OCI-LY7 (cell line): ENCODE results near the gene CABLES1. TPM values are rescaled to one million over a fixed set of nuclear protein-coding genes. Genes with fewer than 3 reads are reported as not detected.

Experiments used
- BruUV-seq: library from RNA; stranded (reverse); fragments of 400-500 nt; replicated peaks from 2 replicates; lab custom pipeline; 2021; lab: Mats Ljungman, UMichigan
- CTCF ChIA-PET: fragments of 300-600 bp; sonication (Branson Sonifier 250); formaldehyde crosslinking; loops from one replicate; lab custom pipeline; 2022; ENCODE audit warnings: antibody characterized with exemption; ENCODE audit not compliant: unreplicated experiment; lab: Charles Lee
- POLR2A ChIA-PET: fragments of 300-600 bp; sonication (Branson Sonifier 250); formaldehyde crosslinking; loops from one replicate; lab custom pipeline; 2022; ENCODE audit warnings: antibody characterized with exemption; lab: Charles Lee
- DNase-seq: peaks from one replicate; pipeline ENCODE4 v3.0.0-alpha.2; 2015; ENCODE audit warnings: low spot score
- H2AFZ ChIP-seq: fragments of 200-600 bp; sonication (generic), shearing (Covaris generic); 2 replicates; pipeline ENCODE4 v1.6.1; 2014; ENCODE audit warnings: mild to moderate bottlenecking, antibody characterized with exemption, low read length, moderate library complexity
- H3K27ac ChIP-seq: fragments of 200-600 bp; sonication (generic); 2 replicates; pipeline ENCODE4 v1.5.1; 2014; ENCODE audit warnings: mixed run types, low read depth, mild to moderate bottlenecking, moderate library complexity, low read length, inconsistent platforms; ENCODE audit not compliant: poor library complexity, severe bottlenecking
- H3K36me3 ChIP-seq: fragments of 200-600 bp; sonication (generic); 2 replicates; pipeline ENCODE4 v1.6.1; 2014; ENCODE audit warnings: mild to moderate bottlenecking, antibody characterized with exemption, low read length, moderate library complexity, mixed read lengths; ENCODE audit not compliant: insufficient read depth
- H3K4me1 ChIP-seq: fragments of 200-600 bp; sonication (generic); 2 replicates; pipeline ENCODE4 v1.5.1; 2014; ENCODE audit warnings: mild to moderate bottlenecking, low read length; ENCODE audit not compliant: insufficient read depth, poor library complexity, severe bottlenecking
- H3K4me2 ChIP-seq: fragments of 200-600 bp; sonication (generic); 2 replicates; pipeline ENCODE4 v1.6.1; 2014; ENCODE audit warnings: mild to moderate bottlenecking, low read length
- H3K4me3 ChIP-seq: fragments of 200-600 bp; sonication (generic); 2 replicates; pipeline ENCODE4 v1.5.1; 2014; ENCODE audit warnings: mild to moderate bottlenecking, low read depth, low read length; ENCODE audit not compliant: poor library complexity, severe bottlenecking
- H3K79me2 ChIP-seq: fragments of 200-600 bp; sonication (generic); 2 replicates; pipeline ENCODE4 v1.6.1; 2016; ENCODE audit warnings: low read depth, mild to moderate bottlenecking, low read length, moderate library complexity, mixed read lengths; ENCODE audit not compliant: insufficient read depth
- H3K9me2 ChIP-seq: fragments of 200-600 bp; sonication (generic); 2 replicates; pipeline ENCODE4 v1.6.1; 2016; ENCODE audit warnings: mild to moderate bottlenecking, low read length, mixed read lengths; ENCODE audit not compliant: insufficient read depth
- H3K9me3 ChIP-seq: fragments of 200-600 bp; sonication (generic); 2 replicates; pipeline ENCODE4 v1.6.1; 2014; ENCODE audit warnings: mild to moderate bottlenecking, mixed run types, low read length, mixed read lengths
- H4K20me1 ChIP-seq: fragments of 200-600 bp; sonication (generic); 2 replicates; pipeline ENCODE4 v1.6.1; 2014; ENCODE audit warnings: mild to moderate bottlenecking, antibody characterized with exemption, low read length, moderate library complexity, mixed read lengths; ENCODE audit not compliant: insufficient read depth
- EZH2phosphoT487 ChIP-seq: fragments of 200-600 bp; sonication (generic); IDR thresholded peaks from 2 replicates; pipeline ENCODE4 v1.6.1; 2018; ENCODE audit warnings: low read depth, borderline replicate concordance, mild to moderate bottlenecking, mixed run types, antibody characterized with exemption, low read length, moderate library complexity, mixed read lengths
- intact Hi-C: fragments of 100-400 bp; cut with micrococcal nuclease; formaldehyde crosslinking; loops from one replicate; pipeline ENCODE4 v1.10.0; 2022; ENCODE audit not compliant: unreplicated experiment
- total RNA-seq, 2 experiments: library from RNA; depleted of rRNA in 1 of 2; stranded (reverse); fragments of >200 nt in 1 of 2; shearing (Covaris generic) in 1 of 2; gene quantifications; 2 replicates each; pipeline ENCODE4 v1.2.3, GENCODE V29; 2014 to 2022
- TF ChIP-seq, protein P1 (sequence below): fragments of 200-600 bp; sonication (generic); conservative IDR thresholded peaks from 2 replicates; pipeline ENCODE4 v1.5.1; 2014; ENCODE audit warnings: mild to moderate bottlenecking, antibody characterized with exemption, low read length, moderate library complexity, mixed read lengths

The CABLES1 gene
- total RNA-seq, 2 experiments from 2014 or later, result 20.6 to 28.7 TPM

DNA sequence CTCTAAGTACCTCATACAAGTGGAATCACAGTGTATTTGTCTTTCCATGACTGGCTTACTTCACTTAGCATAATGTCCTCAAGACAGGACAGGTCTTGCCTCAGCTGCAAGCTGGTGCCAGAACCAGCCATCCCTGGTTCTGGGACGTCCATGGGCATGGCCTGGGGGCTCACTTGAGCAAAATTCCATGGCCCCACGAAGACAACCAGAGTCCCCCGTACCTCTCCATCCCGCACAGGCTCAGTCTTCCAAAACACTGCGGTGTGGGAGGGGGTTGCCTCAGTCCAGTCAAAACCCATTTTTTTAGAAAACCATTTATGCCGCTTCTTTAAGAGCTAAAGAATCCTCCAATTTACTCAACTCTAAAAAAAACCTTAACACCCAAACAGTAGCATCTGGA, 21.7 kb upstream of the CABLES1 start:
- DNase-seq, result no peak
- no peak overlapping the region for H3K4me2 ChIP-seq
- no peaks in the 10 kb centered on the region for H3K9me2 ChIP-seq
- POLR2A ChIA-PET, result interaction anchor here (0.6 kb wide), 1 partner anchor 341 kb away, joined by 3 read pairs; no protein-coding TSS in a partner anchor
- no peak for TF ChIP-seq EZH2phosphoT487
- TF ChIP-seq, protein P1, sequence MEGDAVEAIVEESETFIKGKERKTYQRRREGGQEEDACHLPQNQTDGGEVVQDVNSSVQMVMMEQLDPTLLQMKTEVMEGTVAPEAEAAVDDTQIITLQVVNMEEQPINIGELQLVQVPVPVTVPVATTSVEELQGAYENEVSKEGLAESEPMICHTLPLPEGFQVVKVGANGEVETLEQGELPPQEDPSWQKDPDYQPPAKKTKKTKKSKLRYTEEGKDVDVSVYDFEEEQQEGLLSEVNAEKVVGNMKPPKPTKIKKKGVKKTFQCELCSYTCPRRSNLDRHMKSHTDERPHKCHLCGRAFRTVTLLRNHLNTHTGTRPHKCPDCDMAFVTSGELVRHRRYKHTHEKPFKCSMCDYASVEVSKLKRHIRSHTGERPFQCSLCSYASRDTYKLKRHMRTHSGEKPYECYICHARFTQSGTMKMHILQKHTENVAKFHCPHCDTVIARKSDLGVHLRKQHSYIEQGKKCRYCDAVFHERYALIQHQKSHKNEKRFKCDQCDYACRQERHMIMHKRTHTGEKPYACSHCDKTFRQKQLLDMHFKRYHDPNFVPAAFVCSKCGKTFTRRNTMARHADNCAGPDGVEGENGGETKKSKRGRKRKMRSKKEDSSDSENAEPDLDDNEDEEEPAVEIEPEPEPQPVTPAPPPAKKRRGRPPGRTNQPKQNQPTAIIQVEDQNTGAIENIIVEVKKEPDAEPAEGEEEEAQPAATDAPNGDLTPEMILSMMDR, result no peak
- no peaks in the 10 kb centered on the region for H3K9me3 ChIP-seq
- H3K36me3 ChIP-seq, result no peaks in the 10 kb centered on the region
- H3K4me3 ChIP-seq, result no peak overlapping the region
- no peak overlapping the region for H3K27ac ChIP-seq
- H4K20me1 ChIP-seq, result no peaks in the 10 kb centered on the region
- H3K4me1 ChIP-seq, result peaks cover 5% of the 10 kb centered on the region
- CTCF ChIA-PET, result no interaction called here
- no peak overlapping the region; the same call in 1 of the 2 replicates for H2AFZ ChIP-seq
- no TSS peak for BruUV-seq
- H3K79me2 ChIP-seq, result no peaks in the 10 kb centered on the region
- intact Hi-C loops, result loop anchor here (10.0 kb wide), 1 partner anchor 309 kb away; no protein-coding TSS in a partner anchor

GRCh38 chr18:23114171-23114881, 21.0 kb upstream of the CABLES1 start:
- Histone ChIP-seq H2AFZ (peak overlapping the region; percentile 28; the same call in 1 of the 2 replicates), H3K79me2 (no peaks in the 10 kb centered on the region), H3K9me2 (no peaks in the 10 kb centered on the region), H4K20me1 (no peaks in the 10 kb centered on the region), H3K4me1 (peaks cover 6% of the 10 kb centered on the region), H3K9me3 (no peaks in the 10 kb centered on the region), H3K36me3 (no peaks in the 10 kb centered on the region), H3K4me2 (peak overlapping the region; percentile 34; the same call in 1 of the 2 replicates), H3K27ac (no peak overlapping the region), H3K4me3 (no peak overlapping the region)
- no peak for TF ChIP-seq EZH2phosphoT487
- TF ChIP-seq, protein P1, result no peak
- DNase-seq, result no peak
- CTCF ChIA-PET, result no interaction called here
- POLR2A ChIA-PET, result interaction anchor here (0.6 kb wide), 1 partner anchor 72 kb away, joined by 3 read pairs; no protein-coding TSS in a partner anchor
- no TSS peak for BruUV-seq
- intact Hi-C loops, result loop anchor here (10.0 kb wide), 1 partner anchor 310 kb away; no protein-coding TSS in a partner anchor

DNA sequence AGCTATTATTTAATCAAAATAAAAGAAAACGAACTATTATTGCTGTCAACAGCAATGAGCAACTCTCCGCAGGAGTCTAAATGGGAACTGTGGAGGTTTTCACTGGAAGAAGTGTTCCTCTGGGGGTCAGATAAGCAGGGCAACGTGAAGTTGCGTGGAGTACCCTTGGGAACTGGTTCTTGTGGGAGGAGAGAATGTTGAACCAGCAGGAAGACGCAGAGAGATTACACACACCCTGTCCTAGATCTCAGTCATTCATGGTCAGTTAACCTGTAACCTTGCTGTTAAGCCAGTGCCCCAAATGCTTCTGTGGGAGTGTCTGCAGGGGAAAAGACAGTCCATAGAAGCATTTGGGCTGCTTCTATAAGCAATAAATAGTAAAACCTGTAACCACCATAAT, 20.4 kb upstream of the CABLES1 start:
- Histone ChIP-seq H4K20me1 (no peaks in the 10 kb centered on the region), H3K4me2 (no peak overlapping the region), H3K4me3 (no peak overlapping the region), H3K36me3 (no peaks in the 10 kb centered on the region), H2AFZ (no peak overlapping the region), H3K9me3 (no peaks in the 10 kb centered on the region), H3K4me1 (peaks cover 8% of the 10 kb centered on the region), H3K9me2 (no peaks in the 10 kb centered on the region), H3K79me2 (no peaks in the 10 kb centered on the region), H3K27ac (no peak overlapping the region)
- TF ChIP-seq, protein P1, result no peak
- TF ChIP-seq EZH2phosphoT487, result no peak
- ChIA-PET CTCF (no interaction called here), POLR2A (interaction anchor here (0.5 to 0.6 kb wide), 2 partner anchors 71 to 77 kb away, joined by 3 read pairs; no protein-coding TSS in a partner anchor)
- intact Hi-C loops, result loop anchor here (10.0 kb wide), 1 partner anchor 310 kb away; no protein-coding TSS in a partner anchor
- no TSS peak for BruUV-seq
- DNase-seq, result no peak
